GM23338 (cell line): ENCODE measurements around the gene DGLUCY. TPM values are rescaled to one million over a fixed set of nuclear protein-coding genes. Genes with fewer than 3 reads are reported as not detected.

Experiments
- ATAC-seq: fragments of 200-7000 bp; cut with Tn5 transposase; 3 replicates; pipeline ENCODE4 v1.9.1; 2020
- DNase-seq: peaks from one replicate; pipeline ENCODE4 v3.0.0-alpha.2; 2015; ENCODE audit warnings: low spot score
- H2AFZ ChIP-seq: fragments of 200-600 bp; sonication (generic); 2 replicates; pipeline ENCODE4 v1.8.0; 2016; ENCODE audit warnings: antibody characterized with exemption, mild to moderate bottlenecking, moderate library complexity
- H3F3A ChIP-seq: fragments of 200-600 bp; sonication (generic); replicated peaks from 2 replicates; pipeline ENCODE4 v1.8.0; 2017; ENCODE audit warnings: antibody characterized with exemption, mixed run types, low read depth
- H3K27ac ChIP-seq: fragments of 200-600 bp; sonication (generic); 2 replicates; pipeline ENCODE4 v1.6.1; 2016; ENCODE audit warnings: low read depth
- H3K27me3 ChIP-seq: fragments of 200-600 bp; sonication (generic); 2 replicates; pipeline ENCODE4 v1.8.0; 2016; ENCODE audit warnings: mild to moderate bottlenecking, mixed run types, moderate library complexity; ENCODE audit not compliant: insufficient read depth
- H3K36me3 ChIP-seq: fragments of 200-600 bp; sonication (generic); 2 replicates; pipeline ENCODE4 v1.8.0; 2016; ENCODE audit warnings: mild to moderate bottlenecking; ENCODE audit not compliant: insufficient read depth
- H3K4me1 ChIP-seq: fragments of 200-600 bp; sonication (generic); 2 replicates; pipeline ENCODE4 v1.8.0; 2016; ENCODE audit warnings: mild to moderate bottlenecking, moderate library complexity; ENCODE audit not compliant: insufficient read depth
- H3K4me2 ChIP-seq: fragments of 200-600 bp; sonication (generic); 2 replicates; pipeline ENCODE4 v1.7.1; 2017; ENCODE audit warnings: mixed run types
- H3K4me3 ChIP-seq: fragments of 200-600 bp; sonication (generic); 2 replicates; pipeline ENCODE4 v1.6.1; 2016; ENCODE audit warnings: mixed run types
- H3K79me2 ChIP-seq: fragments of 200-600 bp; sonication (generic); replicated peaks from 2 replicates; pipeline ENCODE4 v1.8.0; 2017; ENCODE audit warnings: mild to moderate bottlenecking; ENCODE audit not compliant: insufficient read depth
- H3K9me2 ChIP-seq: fragments of 200-600 bp; sonication (generic); 2 replicates; pipeline ENCODE4 v1.8.0; 2017; ENCODE audit not compliant: insufficient read depth
- H4K20me1 ChIP-seq: fragments of 200-600 bp; sonication (generic); replicated peaks from 2 replicates; pipeline ENCODE4 v1.8.0; 2017; ENCODE audit warnings: mild to moderate bottlenecking; ENCODE audit not compliant: insufficient read depth
- H3K27ac Mint-ChIP-seq: 2 replicates; pipeline ENCODE4 v1.8.0; 2020; ENCODE audit warnings: inconsistent platforms, mild to moderate bottlenecking, moderate library complexity, mixed read lengths
- H3K27me3 Mint-ChIP-seq: 3 replicates; pipeline ENCODE4 v1.8.0; 2022; ENCODE audit warnings: low read depth, mild to moderate bottlenecking, moderate library complexity, mixed read lengths, inconsistent platforms; ENCODE audit not compliant: insufficient read depth, poor library complexity
- H3K36me3 Mint-ChIP-seq: 3 replicates; pipeline ENCODE4 v1.8.0; 2021; ENCODE audit warnings: low read depth, mild to moderate bottlenecking, inconsistent platforms, moderate library complexity, mixed read lengths
- H3K4me1 Mint-ChIP-seq: 3 replicates; pipeline ENCODE4 v1.8.0; 2020; ENCODE audit warnings: mild to moderate bottlenecking, inconsistent platforms, mixed read lengths
- H3K4me3 Mint-ChIP-seq: 3 replicates; pipeline ENCODE4 v1.8.0; 2021; ENCODE audit warnings: moderate library complexity, mild to moderate bottlenecking, inconsistent platforms, mixed read lengths
- H3K9me3 Mint-ChIP-seq: 3 replicates; pipeline ENCODE4 v1.8.0; 2020; ENCODE audit warnings: moderate library complexity, mild to moderate bottlenecking, inconsistent platforms, mixed read lengths
- EZH2 ChIP-seq: fragments of 200-600 bp; sonication (generic); IDR thresholded peaks from one replicate; pipeline ENCODE4 v1.8.0; 2017; ENCODE audit warnings: antibody characterized with exemption, mild to moderate bottlenecking, low read depth; ENCODE audit not compliant: unreplicated experiment
- EZH2phosphoT487 ChIP-seq: fragments of 200-600 bp; sonication (generic); IDR thresholded peaks from one replicate; pipeline ENCODE4 v1.8.1; 2018; ENCODE audit warnings: antibody characterized with exemption; ENCODE audit not compliant: unreplicated experiment
- JUNB ChIP-seq: IDR thresholded peaks from one replicate; pipeline ENCODE4 v1.6.1; 2016; ENCODE audit warnings: antibody characterized with exemption; ENCODE audit not compliant: unreplicated experiment
- STAT1 ChIP-seq: IDR thresholded peaks from one replicate; pipeline ENCODE4 v1.6.1; 2016; ENCODE audit warnings: antibody characterized with exemption; ENCODE audit not compliant: unreplicated experiment
- ZNF114 ChIP-seq: fragments of 250-450 bp; sonication (Bioruptor Pico); IDR thresholded peaks from 2 replicates; pipeline ENCODE4 v1.5.0; 2020; ENCODE audit warnings: mild to moderate bottlenecking, moderate library complexity
- polyA plus RNA-seq: library from polyadenylated mRNA; unstranded; fragments of >200 nt; fragmentation: Nextera tagmentation; extraction: Ambion mirVana; gene quantifications from 2 replicates; pipeline ENCODE4 v1.2.1, GENCODE V29; 2016
- total RNA-seq: library from RNA; depleted of rRNA; stranded (reverse); fragments of >200 nt; shearing (Covaris generic); gene quantifications from 2 replicates; pipeline ENCODE4 v1.2.3, GENCODE V29; 2014
- TF ChIP-seq, protein P1 (sequence below), 2 experiments: fragments of 200-600 bp in 1 of 2; sonication (generic) in 1 of 2; conservative IDR thresholded peaks; 2 replicates each; pipeline versions ENCODE4 v1.5.1 to v1.6.1; 2016 to 2017; ENCODE audit warnings: antibody characterized with exemption in 2 of 2, low read depth in 2 of 2, mild to moderate bottlenecking in 2 of 2, moderate library complexity in 1 of 2
- TF ChIP-seq, protein P2 (sequence below): IDR thresholded peaks from one replicate; pipeline ENCODE4 v1.6.1; 2018; ENCODE audit warnings: antibody characterized with exemption; ENCODE audit not compliant: unreplicated experiment
- TF ChIP-seq, protein P3 (sequence below): fragments of 250-450 bp; sonication (Bioruptor Pico); IDR thresholded peaks from 2 replicates; pipeline ENCODE4 v1.5.0; 2020; ENCODE audit warnings: mild to moderate bottlenecking, moderate library complexity

Gene DGLUCY
- total and polyA plus RNA-seq, 2 experiments from 2014 or later: 14.6 to 31.6 TPM

DNA sequence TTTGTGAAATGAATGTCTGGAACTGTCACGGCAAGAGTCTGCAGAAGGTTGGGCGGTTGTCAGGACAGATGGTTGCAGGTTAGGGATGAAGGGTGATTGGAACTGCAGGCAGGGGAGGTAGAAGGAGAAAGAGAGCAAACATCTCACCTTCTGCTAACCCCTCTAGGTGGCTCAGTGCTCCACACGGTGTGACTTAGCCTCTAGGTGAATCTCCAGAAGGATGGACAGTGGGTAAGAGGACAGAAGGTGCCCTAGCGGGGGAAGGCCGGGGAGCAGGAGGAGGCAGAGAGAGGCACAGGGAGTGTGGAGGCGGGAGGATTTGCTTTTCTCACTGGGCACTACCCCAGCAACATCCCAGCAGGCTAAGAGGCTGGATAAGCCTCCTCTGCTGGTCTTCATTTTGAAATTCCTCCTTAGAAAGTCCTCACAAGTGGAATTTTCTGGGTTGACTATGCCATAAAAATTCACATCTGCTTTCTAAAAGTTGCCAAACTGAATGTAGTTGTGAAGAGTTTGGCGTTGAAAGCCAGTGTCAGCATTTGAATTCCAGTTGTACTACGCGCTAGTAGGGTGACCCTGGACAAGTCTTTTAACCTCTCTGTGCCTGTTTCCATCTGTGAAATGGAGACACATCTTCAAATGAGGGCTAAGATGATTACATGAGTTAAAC, 141.3 kb downstream of the DGLUCY start:
- Mint-ChIP-seq H3K4me3 (no peak overlapping the region; the same call in 2 of the 3 replicates), H3K36me3 (no peaks in the 10 kb centered on the region), H3K27me3 (peaks cover 23% of the 10 kb centered on the region), H3K9me3 (no peaks in the 10 kb centered on the region), H3K4me1 (peaks cover 21% of the 10 kb centered on the region), H3K27ac (no peak overlapping the region)
- Histone ChIP-seq H4K20me1 (no peaks in the 10 kb centered on the region), H2AFZ (no peak overlapping the region), H3K36me3 (no peaks in the 10 kb centered on the region), H3K27me3 (peaks cover 27% of the 10 kb centered on the region), H3K4me3 (no peak overlapping the region), H3K79me2 (no peaks in the 10 kb centered on the region), H3F3A (0 out of 2 replicates have a peak, but pooled peaks cover 5% of the 10 kb centered on the region), H3K4me2 (no peak overlapping the region), H3K27ac (no peak overlapping the region), H3K4me1 (peaks cover 9% of the 10 kb centered on the region), H3K9me2 (no peaks in the 10 kb centered on the region)
- TF ChIP-seq, protein P1, sequence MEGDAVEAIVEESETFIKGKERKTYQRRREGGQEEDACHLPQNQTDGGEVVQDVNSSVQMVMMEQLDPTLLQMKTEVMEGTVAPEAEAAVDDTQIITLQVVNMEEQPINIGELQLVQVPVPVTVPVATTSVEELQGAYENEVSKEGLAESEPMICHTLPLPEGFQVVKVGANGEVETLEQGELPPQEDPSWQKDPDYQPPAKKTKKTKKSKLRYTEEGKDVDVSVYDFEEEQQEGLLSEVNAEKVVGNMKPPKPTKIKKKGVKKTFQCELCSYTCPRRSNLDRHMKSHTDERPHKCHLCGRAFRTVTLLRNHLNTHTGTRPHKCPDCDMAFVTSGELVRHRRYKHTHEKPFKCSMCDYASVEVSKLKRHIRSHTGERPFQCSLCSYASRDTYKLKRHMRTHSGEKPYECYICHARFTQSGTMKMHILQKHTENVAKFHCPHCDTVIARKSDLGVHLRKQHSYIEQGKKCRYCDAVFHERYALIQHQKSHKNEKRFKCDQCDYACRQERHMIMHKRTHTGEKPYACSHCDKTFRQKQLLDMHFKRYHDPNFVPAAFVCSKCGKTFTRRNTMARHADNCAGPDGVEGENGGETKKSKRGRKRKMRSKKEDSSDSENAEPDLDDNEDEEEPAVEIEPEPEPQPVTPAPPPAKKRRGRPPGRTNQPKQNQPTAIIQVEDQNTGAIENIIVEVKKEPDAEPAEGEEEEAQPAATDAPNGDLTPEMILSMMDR (conservative IDR thresholded peaks at IDR 0.05; ENCODE audit: low read depth in 2 of 2): peak in 1 of 2 experiments; percentile 40; a peak in 2 of 4 replicates
- TF ChIP-seq EZH2: no peak
- DNase-seq (no peak), ATAC-seq (no peak)

DNA sequence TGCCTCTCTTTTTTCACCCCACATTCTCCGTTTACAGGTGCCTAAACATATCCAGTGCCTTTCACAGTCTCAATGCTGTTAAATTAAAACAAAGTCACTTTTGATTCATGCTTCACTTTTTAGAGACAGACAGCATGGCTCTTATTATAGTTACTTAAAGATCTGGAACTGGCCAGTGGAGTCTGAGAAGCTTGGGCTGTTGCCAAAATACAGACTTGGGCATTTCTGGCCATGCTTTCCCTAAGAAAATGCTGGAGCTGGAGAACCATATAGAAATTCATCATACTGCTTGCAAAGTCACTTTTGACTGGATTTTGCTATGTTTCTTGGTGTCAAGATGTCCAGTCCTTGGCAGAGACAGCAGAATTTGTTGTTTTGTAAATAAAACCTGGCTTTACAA, 142.8 kb downstream of the DGLUCY start:
- Mint-ChIP-seq H3K36me3 (no peaks in the 10 kb centered on the region), H3K4me1 (peaks cover 15% of the 10 kb centered on the region), H3K27ac (no peak overlapping the region), H3K27me3 (peaks cover 24% of the 10 kb centered on the region), H3K9me3 (no peaks in the 10 kb centered on the region; the same call in 2 of the 3 replicates), H3K4me3 (no peak overlapping the region)
- ATAC-seq (no peak), DNase-seq (no peak)
- Histone ChIP-seq H3K36me3 (no peaks in the 10 kb centered on the region), H4K20me1 (no peaks in the 10 kb centered on the region), H3K4me1 (peaks cover 9% of the 10 kb centered on the region), H2AFZ (no peak overlapping the region), H3K4me3 (no peak overlapping the region), H3K4me2 (no peak overlapping the region), H3K9me2 (no peaks in the 10 kb centered on the region), H3K27ac (no peak overlapping the region), H3F3A (0 out of 2 replicates have a peak, but pooled peaks cover 5% of the 10 kb centered on the region), H3K79me2 (no peaks in the 10 kb centered on the region), H3K27me3 (peaks cover 25% of the 10 kb centered on the region)
- TF ChIP-seq, protein P2, sequence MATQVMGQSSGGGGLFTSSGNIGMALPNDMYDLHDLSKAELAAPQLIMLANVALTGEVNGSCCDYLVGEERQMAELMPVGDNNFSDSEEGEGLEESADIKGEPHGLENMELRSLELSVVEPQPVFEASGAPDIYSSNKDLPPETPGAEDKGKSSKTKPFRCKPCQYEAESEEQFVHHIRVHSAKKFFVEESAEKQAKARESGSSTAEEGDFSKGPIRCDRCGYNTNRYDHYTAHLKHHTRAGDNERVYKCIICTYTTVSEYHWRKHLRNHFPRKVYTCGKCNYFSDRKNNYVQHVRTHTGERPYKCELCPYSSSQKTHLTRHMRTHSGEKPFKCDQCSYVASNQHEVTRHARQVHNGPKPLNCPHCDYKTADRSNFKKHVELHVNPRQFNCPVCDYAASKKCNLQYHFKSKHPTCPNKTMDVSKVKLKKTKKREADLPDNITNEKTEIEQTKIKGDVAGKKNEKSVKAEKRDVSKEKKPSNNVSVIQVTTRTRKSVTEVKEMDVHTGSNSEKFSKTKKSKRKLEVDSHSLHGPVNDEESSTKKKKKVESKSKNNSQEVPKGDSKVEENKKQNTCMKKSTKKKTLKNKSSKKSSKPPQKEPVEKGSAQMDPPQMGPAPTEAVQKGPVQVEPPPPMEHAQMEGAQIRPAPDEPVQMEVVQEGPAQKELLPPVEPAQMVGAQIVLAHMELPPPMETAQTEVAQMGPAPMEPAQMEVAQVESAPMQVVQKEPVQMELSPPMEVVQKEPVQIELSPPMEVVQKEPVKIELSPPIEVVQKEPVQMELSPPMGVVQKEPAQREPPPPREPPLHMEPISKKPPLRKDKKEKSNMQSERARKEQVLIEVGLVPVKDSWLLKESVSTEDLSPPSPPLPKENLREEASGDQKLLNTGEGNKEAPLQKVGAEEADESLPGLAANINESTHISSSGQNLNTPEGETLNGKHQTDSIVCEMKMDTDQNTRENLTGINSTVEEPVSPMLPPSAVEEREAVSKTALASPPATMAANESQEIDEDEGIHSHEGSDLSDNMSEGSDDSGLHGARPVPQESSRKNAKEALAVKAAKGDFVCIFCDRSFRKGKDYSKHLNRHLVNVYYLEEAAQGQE: no peak
- TF ChIP-seq JUNB (no peak), EZH2phosphoT487 (no peak), ZNF114 (CRISPR knock-in tag) (no peak), EZH2 (no peak), STAT1 (no peak)
- TF ChIP-seq, protein P3, sequence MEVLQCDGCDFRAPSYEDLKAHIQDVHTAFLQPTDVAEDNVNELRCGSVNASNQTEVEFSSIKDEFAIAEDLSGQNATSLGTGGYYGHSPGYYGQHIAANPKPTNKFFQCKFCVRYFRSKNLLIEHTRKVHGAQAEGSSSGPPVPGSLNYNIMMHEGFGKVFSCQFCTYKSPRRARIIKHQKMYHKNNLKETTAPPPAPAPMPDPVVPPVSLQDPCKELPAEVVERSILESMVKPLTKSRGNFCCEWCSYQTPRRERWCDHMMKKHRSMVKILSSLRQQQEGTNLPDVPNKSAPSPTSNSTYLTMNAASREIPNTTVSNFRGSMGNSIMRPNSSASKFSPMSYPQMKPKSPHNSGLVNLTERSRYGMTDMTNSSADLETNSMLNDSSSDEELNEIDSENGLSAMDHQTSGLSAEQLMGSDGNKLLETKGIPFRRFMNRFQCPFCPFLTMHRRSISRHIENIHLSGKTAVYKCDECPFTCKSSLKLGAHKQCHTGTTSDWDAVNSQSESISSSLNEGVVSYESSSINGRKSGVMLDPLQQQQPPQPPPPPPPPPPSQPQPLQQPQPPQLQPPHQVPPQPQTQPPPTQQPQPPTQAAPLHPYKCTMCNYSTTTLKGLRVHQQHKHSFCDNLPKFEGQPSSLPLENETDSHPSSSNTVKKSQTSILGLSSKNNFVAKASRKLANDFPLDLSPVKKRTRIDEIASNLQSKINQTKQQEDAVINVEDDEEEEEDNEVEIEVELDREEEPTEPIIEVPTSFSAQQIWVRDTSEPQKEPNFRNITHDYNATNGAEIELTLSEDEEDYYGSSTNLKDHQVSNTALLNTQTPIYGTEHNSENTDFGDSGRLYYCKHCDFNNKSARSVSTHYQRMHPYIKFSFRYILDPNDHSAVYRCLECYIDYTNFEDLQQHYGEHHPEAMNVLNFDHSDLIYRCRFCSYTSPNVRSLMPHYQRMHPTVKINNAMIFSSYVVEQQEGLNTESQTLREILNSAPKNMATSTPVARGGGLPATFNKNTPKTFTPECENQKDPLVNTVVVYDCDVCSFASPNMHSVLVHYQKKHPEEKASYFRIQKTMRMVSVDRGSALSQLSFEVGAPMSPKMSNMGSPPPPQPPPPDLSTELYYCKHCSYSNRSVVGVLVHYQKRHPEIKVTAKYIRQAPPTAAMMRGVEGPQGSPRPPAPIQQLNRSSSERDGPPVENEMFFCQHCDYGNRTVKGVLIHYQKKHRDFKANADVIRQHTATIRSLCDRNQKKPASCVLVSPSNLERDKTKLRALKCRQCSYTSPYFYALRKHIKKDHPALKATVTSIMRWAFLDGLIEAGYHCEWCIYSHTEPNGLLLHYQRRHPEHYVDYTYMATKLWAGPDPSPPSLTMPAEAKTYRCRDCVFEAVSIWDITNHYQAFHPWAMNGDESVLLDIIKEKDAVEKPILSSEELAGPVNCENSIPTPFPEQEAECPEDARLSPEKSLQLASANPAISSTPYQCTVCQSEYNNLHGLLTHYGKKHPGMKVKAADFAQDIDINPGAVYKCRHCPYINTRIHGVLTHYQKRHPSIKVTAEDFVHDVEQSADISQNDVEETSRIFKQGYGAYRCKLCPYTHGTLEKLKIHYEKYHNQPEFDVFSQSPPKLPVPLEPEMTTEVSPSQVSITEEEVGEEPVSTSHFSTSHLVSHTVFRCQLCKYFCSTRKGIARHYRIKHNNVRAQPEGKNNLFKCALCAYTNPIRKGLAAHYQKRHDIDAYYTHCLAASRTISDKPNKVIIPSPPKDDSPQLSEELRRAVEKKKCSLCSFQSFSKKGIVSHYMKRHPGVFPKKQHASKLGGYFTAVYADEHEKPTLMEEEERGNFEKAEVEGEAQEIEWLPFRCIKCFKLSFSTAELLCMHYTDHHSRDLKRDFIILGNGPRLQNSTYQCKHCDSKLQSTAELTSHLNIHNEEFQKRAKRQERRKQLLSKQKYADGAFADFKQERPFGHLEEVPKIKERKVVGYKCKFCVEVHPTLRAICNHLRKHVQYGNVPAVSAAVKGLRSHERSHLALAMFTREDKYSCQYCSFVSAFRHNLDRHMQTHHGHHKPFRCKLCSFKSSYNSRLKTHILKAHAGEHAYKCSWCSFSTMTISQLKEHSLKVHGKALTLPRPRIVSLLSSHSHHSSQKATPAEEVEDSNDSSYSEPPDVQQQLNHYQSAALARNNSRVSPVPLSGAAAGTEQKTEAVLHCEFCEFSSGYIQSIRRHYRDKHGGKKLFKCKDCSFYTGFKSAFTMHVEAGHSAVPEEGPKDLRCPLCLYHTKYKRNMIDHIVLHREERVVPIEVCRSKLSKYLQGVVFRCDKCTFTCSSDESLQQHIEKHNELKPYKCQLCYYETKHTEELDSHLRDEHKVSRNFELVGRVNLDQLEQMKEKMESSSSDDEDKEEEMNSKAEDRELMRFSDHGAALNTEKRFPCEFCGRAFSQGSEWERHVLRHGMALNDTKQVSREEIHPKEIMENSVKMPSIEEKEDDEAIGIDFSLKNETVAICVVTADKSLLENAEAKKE (CRISPR knock-in tag): no peak
